Cardiac fibroblast (primary cell): ENCODE measurements around the gene ARGLU1.

Experiments
- DNase-seq, 2 donors: peaks; one replicate each; pipeline versions ENCODE4 v3.0.0 to v3.0.0-alpha.2; 2010; ENCODE audit warnings: low read depth in 2 of 2
- H3K4me3 ChIP-seq, 2 donors: replicated peaks in 1 of 2; 1 replicate in 1 of 2; 2 replicates in 1 of 2; pipeline ENCODE4 v1.5.1; 2011; ENCODE audit warnings: low read depth in 2 of 2, low read length in 2 of 2, mild to moderate bottlenecking in 2 of 2, moderate library complexity in 1 of 2
- CTCF ChIP-seq: IDR thresholded peaks from one replicate; pipeline ENCODE4 v1.5.1; 2011; ENCODE audit warnings: low read depth, mild to moderate bottlenecking, low read length, inconsistent platforms

The ARGLU1 gene

GRCh38 chr13:106535552-106536243 lies 32.2 kb downstream of the ARGLU1 start, which contains the start of gene EFNB2:
EFNB2 (minus strand) TSS chr13:106535662; CDS start chr13:106534964, 698 bp downstream.
- TF ChIP-seq CTCF: no peak
- H3K4me3 ChIP-seq: peak within 1 kb of the TSS; percentile 68 to 81
- peak; percentile 87 to 93 for DNase-seq

- peak overlapping the region; percentile 68 to 81 for H3K4me3 ChIP-seq
- no peak for TF ChIP-seq CTCF
- DNase-seq: peak; percentile 21 to 35
These were observed 33.0 kb downstream of the ARGLU1 start for GRCh38 chr13:106534639-106535551.

GRCh38 chr13:106533943-106534638 lies 33.8 kb downstream of the ARGLU1 start:
- DNase-seq: peak; percentile 63 to 76
- TF ChIP-seq CTCF: no peak

GRCh38 chr13:106533101-106533942 lies 34.6 kb downstream of the ARGLU1 start:
- DNase-seq: peak; percentile 83 to 88
- peak overlapping the region; percentile 68 to 81 for H3K4me3 ChIP-seq

More at GRCh38 chr13:106533943-106534638, 33.8 kb downstream of the ARGLU1 start:
- H3K4me3 ChIP-seq: peak overlapping the region; percentile 68 to 81

GRCh38 chr13:106532111-106532929 lies 35.6 kb downstream of the ARGLU1 start:
- H3K4me3 ChIP-seq: peak overlapping the region; percentile 35 to 68
- peak; percentile 22 to 27 for DNase-seq
- TF ChIP-seq CTCF: no peak

More at GRCh38 chr13:106533101-106533942, 34.6 kb downstream of the ARGLU1 start:
- peak; percentile 31 for TF ChIP-seq CTCF
